Peyer's patch (tissue), 4 donors: ENCODE data around the gene CCDC93.

Experiments
- CTCF ChIP-seq, 6 experiments: fragments of 450-650 bp in 4 of 6; fragments of 200-600 bp in 2 of 6; sonication (generic) in 1 of 6; IDR thresholded peaks; one replicate each; pipeline ENCODE4 v1.5.1; 2017 to 2019; ENCODE audit warnings: antibody characterized with exemption in 6 of 6, mild to moderate bottlenecking in 3 of 6, moderate library complexity in 1 of 6
- POLR2A ChIP-seq, 2 donors: fragments of 450-650 bp; IDR thresholded peaks; one replicate each; pipeline ENCODE4 v1.5.1; 2017; ENCODE audit warnings: antibody characterized with exemption in 2 of 2, mild to moderate bottlenecking in 2 of 2, moderate library complexity in 2 of 2

GRCh38 chr2:118012778-118013177 lies 1.1 kb downstream of the CCDC93 start:
- TF ChIP-seq POLR2A (IDR thresholded peaks at IDR 0.05) = no peak
- TF ChIP-seq CTCF (IDR thresholded peaks at IDR 0.05) = no peak
